HG03175 (cell line): ENCODE data around the gene EMD.
A peak's percentile ranks its signal among the peaks of the same experiment; 100 is the strongest.

Experiments used
- ATAC-seq: cut with Tn5 transposase; IDR thresholded peaks from one replicate; pipeline ENCODE4 v1.9.1; 2021; ENCODE audit warnings: mild to moderate bottlenecking, moderate library complexity; ENCODE audit not compliant: unreplicated experiment

Gene EMD

DNA sequence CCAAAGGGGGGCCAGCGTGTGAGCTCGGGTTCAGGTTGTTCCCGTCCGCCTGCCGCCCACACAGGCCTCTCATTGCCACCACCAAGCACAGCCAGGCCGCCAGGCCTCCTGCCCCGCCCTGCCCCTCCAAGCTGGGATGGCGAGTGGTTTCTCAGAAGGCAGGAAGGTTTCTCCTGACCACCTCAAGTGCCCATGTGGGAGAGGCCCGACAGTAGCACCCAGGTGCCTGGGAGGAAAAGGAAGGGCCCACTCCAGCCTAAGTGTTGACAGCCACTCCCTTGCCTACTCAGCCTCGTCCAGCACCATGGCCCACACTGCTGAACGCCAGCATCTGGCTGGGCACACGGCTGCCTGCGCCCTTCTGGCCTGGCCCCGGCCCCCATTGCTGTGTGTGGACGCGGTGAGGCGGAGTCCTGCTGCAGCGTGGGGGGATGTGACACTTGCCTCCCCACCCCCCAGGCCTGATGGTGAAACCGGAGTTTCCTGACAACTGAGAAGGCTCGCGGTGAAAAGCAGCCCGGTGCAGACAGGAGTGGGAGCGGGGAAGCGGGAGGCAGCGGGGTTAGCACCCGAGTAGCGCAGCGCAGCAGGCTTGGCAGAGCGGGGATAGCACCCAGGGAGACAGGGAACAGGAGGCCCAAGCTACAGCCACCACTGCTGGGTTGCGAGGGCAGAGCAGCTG lies 23.9 kb upstream of the EMD start:
- ATAC-seq: no peak

DNA sequence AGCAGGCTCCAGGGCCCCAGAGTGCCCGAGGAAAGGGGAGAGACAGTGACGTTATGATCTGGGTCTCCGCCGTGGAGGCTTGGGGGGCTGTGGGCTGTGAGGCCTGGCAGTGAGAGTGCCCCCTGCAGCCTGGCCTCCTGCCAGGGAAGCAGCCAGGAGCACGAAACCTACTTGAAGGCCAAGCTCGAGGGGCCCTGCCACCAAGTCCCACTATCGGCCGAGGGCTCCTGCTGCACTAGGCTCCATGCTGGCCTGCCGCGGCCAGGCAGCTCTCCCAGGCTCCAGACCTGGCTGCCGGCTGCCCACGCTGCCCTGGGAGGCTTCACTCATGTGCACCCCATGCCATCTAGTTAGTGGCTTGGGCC lies 23.3 kb upstream of the EMD start:
- ATAC-seq: no peak

DNA sequence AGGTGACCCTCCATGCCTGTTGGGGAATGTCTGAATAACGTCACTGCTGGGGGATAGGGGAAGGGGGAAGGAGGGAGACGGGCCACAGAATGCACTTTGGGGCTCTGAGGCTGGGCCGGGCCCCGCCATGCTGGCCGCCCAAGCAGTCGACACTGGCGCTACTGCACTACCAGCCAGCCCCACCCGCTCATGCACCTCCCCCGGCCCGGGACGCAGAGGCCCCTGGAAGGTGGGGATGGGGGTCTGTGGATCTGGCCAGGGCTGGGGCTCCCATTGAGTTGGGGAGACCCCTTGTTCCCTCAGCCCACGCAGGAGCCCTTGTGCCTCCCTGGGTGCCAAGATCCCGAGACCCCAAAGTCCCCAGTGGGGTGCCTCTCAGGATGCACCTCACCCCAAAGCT lies 22.5 kb upstream of the EMD start:
- no peak for ATAC-seq

DNA sequence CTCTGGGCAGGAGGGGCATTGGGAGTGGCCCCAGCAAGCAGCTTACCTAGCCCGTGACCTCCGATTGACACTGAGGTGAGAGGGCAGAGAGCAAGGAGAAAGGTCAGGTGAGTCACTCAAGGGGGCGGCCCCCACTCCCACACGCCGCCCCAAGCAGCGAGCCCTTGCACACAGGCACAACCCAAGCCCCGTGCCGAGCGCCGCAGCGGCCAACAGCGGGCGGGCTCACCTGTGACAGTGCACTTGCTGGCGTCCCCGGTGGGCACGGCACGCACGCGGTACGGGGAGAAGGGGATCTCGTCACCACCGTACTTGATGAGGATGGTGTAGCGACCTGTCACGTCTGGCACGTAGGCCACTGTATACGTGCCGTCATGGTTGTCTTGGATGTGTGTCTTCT lies 21.9 kb upstream of the EMD start:
- no peak for ATAC-seq

DNA sequence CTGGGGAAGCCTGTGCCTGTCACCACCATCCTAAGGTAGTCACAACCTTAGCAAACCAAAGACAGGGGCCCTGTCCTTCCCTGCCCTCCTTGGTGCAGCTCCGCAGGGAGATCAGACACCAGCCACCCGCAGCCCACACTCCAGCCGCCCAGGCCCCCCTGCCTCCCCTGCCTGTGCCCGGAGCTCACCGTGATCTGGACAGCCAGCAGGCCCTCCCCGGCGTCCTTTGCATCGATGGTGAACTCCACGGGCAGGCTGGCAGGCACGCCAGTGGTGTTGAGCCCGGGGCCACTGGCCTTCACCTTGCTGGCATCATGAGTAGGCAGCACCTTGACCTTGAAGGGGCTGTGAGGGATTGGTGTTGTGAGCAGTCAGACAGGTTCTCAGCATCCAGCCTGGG lies 21.1 kb upstream of the EMD start:
- no peak for ATAC-seq

DNA sequence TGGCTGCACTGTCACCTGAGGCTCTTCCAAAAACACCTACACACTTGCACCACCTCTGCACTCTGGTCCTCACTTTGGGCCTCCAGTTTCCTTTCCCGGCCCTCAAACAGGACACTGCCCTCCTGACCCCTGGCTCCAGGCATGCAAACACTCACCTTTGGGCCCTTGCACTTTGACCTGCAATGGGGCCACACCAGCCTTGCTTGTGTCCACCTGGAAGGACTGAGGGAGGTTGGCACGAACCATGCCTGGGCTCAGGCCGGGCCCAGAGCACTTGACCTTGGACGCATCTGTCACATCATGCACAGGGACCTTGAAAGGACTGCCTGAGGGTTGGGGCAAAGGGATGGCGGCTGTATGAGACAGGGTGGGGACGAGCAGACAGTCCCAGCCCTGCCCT lies 20.3 kb upstream of the EMD start:
- no peak for ATAC-seq

DNA sequence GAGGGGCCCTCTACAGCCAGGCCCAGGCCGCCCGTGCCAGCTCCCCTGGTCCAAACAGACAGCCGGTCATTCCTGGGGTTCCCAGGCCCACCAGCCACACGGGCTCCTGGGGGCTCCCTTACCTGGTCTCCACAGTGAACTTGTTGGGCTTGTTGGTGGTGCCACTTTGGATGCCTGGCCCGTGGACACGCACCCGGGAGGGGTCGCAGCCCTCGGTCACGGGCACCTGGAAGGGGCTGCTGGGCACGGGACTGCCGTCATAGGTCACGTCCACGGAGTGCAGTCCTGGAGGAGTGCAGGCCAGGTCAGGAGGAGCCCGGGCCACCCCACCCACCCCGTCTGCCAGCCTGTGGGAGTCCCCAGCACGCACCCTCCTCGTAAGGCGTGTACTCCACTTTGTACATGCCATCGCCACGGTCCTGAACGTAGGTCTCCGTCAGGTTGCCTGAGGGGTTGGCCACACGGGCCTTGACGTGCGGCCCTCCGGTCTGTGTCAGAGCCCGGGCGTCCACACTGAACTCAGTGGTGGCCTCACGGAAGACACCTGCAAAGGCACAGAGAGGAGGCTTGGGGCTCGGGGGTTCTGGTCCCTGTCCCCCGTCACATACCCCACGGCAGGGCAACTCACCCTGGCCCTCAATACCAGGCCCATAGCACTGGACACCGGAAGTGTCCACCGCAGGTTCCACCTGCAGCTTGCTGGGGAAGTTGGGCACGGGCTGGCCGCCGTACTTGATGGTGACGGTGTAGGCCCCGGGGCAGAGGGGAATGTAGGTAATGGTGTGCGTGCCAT lies 19.5 kb upstream of the EMD start:
- ATAC-seq: no peak

DNA sequence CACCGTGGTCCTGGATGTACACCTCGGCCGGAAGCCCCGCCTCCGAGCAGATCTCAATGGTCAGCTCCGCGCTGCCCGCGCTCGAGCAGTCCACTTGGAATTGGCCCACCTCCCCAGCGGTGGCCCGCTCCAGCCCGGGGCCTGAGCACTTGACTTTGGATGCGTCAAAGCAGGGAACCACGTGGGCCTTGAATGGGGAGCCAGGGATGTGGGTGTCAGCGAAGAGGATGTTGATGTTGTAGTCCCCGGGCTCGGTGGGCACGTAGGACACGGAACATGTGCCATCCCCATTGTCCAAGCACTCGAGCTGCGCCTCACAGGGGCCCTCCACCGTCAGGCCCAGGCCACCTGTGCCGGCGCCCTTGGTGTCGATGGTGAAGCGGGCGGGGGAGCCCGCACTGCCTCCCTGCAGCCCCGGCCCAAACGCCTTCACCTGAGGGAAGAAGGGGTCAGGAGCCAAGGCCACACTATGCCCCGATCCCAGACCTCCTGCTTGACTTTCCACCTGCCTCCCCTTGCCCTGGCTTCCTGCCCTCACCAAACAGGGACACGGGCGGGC lies 18.9 kb upstream of the EMD start:
- no peak for ATAC-seq

DNA sequence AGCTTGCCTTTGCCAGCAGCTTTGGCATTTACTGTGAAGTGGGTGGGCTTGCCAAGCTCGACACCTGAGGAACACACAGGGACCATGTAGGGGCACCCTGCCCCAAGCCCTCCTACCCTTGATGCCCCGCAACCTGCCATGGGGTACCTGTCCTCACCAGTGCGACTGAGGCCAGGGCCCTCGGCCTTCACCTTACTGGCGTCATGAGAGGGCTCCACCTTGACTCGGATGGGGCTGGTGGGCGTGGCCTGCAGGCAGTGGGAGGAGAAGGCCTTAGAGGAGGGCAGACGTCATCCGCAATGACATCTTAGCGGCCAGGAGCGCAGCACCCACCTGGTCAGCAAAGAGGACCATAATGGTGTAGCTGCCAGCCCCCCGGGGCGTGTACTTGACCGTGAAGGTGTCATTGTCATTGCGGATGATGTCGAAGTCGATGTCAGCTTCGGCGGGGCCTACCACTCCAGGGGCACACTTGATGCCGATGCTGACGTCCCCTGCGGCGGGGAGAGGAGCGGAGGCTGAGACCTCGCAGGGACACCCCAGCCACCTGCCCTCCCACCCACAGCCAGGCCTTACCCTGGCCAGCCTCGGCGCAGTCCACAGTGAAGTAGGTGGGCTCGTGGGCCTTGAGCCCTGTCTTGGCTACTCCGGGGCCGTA lies 16.9 kb upstream of the EMD start:
- no peak for ATAC-seq

DNA sequence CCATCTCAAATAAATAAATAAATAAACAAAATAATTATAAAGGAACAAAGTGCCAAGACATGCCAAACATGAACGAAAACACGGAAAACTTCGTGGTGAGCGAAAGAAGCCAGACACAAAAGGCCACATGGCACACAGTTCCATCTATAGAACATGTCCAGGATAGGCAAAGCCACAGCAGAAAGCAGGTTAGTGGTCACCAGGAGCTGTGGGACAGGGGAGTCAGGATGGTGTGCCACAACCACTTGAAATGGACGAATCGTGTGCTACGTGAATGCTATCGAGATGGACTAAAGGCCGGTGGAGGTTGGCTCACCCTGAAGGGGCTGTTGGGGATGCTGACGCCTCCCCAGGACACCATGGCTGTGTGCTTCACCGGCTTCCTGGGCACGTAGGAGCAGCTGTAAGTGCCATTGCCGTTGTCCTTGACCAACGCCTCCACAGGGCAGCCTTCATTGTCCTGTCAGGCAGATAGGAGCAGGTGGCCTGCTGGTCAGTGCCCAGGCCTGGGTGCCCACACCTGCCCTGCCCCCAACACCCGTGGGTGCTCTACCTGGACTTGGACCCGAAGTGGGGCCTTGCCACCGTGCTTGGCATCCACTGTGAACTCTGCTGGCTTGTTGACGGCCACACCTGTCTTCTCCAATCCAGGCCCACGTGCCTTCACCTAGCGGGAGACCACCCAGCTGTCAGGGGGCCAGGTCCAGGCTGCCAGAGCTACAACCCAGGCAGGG lies 15.2 kb upstream of the EMD start:
- no peak for ATAC-seq

DNA sequence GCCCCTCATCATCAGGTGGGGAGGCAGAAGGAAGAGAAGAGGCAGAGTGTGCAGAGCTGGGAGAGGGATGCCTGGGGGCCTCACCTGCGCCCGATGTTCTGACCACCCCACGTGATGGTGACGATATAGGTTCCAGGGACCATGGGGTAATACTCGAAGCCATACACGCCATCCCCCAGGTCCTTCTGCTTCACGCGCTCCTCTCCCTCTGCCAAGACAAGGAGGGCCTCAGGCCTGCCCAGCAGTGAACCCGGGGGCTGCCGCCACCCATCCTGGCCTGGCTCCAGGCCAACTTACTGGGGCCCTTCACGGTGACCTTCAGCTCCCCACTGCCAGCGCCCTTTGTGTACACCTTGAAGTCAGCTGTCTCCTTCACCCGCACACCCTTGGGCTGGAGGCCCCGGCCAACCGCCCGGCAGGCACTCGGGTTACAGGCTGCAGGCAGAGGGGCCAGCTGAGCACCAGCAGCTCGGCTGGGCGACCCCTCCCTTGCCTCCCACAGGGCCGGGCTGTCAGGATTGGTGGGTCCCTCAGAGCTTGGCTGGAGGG lies 14.0 kb upstream of the EMD start:
- ATAC-seq: no peak

DNA sequence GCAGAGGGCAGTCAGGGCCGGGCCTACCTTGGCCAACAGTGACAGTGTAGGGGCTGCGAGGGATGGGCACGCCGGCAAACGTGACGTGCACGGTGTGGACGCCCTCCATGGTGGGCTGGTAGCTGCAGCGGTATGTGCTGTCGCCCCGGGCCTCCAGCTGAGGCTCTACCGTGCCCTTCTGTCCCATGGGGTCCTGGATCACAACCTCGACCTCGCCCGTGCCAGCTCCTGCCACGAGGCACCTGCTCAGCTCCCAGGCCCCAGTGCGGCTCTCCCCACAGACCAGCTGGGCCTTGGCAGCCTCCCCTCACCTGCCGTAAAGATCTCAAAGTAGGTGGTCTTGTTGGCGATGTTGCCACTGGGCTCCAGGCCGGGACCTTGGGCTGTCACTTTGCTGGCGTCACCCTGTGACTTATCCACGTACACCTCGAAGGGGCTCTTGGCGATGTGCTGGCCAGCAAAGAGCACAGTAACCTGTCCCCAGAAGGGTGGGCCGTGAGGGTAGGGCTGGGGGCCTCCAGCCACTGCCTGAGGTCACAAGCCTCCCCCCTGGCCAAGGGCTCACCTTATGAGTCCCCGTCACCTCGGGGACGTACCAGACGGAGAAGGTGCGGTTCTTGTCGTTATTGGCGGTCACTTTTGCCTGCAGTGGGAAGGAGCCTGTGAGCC lies 13.0 kb upstream of the EMD start:
- no peak for ATAC-seq

DNA sequence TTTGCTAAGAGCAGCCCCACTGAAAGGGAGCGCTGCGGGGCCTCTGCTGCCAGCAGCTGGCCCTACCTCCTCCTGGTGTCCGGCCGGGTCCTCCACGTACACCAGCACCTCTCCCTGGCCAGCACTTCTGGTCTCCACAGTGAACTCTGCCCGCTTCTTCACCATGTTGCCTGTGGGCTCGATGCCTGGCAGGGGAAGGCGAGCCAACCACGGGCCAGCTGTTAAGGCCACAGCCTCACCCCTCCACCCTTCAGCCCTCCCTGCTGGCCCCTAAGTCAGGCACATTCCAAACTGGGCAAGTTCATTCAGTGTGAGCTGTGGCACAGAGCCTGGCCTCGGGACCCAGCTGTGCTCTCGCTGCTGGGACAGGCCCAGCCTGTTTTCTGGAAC lies 12.4 kb upstream of the EMD start:
- ATAC-seq: no peak

DNA sequence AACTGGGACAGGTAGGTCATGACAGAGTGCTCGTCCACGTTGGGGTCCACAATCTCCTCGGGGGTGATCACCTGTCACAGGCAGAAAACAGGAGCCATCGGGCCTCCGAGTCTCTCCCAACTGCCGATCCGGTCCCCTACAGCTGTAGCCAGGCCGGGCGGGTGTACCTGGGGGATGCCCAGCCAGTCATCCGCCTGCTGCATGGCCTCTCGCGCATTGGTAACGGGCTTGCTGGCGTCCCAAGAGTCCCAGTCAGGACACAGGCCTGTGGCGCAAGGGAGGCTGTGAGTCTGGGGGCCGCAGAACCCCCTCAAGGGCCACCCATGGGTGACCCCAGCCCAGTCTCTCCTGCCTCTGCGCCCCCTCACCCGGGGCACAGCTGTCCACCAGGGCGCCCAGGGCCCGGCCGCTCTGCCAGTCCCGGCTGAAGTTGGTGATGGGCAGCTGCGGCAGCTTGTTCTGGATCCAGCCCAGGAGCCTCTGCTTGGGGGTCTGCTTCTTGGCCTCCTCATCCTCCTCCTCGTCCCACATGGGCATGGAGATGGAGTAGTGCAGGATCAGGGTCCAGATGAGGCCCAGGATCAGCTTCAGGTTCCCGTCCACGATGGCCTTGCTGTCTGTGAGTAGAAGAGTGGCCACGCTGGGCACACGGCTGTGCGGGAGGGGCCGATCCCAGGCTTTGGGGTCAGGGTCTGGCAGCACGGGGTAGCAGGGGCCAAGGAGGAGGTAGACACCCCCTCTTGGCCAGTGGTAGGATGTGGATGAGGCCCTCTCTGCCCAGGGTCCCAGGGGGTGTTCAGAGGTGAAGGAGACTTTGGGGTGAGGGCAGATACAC lies 11.4 kb upstream of the EMD start:
- ATAC-seq: no peak

DNA sequence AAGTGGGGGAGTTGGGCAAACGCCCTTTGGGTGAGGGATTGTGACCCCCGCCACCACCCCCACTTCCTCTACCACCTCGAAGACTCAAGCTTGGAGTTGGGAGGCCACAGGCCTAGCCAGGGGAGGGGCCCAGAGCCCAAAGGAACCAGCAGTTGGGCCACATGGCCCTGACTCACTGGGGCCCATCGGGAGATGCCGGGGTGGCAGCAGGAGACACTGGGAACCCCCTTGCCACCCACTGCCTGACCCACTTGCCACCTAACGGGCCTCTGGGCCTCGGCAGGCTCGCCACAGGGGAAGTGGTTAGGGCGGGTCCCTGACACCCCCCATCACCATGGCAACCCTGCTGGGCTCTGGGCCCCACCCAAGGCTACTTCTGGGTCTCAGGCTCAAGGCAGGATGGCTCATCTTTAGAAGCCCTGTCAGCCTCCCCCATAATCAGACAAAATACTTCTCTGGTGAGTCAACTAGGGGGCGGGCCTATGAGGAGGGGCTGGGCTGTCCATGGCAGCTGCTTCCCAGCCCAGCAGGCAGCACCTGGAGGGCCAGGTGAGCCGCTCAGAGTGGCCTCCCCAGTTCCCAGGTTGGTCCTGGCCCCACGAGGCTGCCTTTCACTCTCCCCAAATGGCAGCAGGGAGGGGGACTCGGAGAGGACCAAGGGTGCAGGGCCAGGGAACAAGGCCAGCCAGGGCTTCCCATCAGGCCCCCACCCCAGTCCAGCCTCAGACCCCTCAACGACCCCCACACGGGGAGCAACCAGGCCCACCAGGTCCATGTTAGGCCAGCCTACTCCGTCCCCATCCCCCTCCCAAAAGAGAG lies 10.3 kb upstream of the EMD start:
- ATAC-seq: peak; percentile 29

DNA sequence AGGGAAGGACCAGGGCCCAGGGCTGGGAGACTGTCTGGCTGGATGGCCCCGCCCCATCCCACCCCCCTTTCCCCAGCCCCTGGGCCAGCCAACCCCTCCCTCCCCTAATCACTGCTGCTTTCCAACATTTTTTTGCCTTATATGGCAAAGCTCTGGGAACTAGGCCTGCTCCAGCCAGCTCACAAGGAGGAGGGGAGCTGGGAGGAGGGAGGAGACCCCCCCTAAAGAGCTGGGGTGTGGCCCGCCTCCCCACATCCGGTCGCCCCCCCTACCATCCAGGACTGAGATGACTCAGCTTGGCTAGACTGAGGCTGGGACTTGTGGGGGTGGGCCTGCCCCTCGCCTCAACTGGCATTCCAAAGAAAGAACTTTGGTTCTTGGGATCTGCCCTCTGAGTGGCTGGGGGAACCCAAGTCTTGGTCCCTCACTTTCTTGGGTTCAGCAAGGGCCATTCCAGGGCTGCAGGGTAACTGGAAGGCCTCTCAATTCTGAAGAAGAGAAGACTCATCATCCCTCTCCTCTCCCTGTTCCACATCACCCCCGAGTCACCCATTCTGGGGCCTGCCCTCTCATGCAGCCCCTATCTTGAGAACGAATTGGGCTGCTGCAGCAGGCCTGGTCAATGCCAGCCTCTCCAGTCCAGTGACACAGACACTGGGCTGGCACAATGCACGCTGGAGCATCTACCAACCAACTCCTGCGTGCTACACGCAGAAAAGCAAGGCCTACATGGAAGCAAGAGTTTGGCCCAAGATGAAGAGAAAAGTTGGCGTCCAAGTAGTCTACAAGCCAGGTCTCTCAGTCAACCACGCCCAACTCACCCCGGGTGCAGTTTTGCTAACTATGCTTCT lies 9.4 kb upstream of the EMD start:
- ATAC-seq: no peak

DNA sequence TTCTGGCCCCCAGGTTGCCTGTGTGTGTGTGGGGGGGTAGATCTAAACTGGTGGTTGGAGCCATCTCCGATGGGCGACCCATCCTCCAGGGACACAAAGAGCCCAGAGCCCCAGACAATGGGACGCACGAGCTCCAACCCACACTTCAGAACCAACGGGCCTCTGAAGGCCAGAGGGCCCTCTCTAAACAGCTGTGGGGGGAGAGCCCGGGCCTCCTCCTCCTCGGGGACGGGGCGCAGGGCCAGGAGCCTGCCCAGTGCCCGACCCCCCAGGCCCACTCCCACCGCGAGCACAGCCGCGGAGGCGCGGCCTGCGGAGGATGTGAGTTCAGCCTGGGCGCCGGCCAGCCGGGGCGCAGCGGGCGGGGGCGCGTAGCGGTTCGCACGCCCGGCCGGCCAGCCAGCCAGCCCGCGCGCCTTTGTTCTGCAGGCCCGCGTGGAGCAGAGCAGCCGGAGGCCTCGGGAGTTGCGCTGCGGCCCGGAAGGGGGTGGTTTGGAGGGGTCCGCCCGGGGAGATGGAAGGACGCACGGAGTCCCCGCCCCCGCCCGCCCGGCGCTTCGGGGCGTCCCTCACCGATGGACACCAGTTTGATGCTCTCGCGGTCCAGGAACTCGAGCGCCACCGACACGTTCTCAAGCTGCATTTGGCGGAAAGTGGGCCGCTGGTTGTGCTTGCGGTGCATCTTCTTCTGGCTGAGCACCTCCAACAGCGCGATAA lies 8.6 kb upstream of the EMD start:
- no peak for ATAC-seq
